GM12878 (cell line): Measurements from ENCODE around the gene FXYD6. TPM values are rescaled to one million over a fixed set of nuclear protein-coding genes. Genes with fewer than 3 reads are reported as not detected.

Source experiments
- ATAC-seq: fragments of 200-7000 bp; cut with Tn5 transposase; 3 replicates; pipeline ENCODE4 v1.9.1; 2020; ENCODE audit warnings: mild to moderate bottlenecking, moderate library complexity
- BruUV-seq: library from RNA; stranded (reverse); fragments of 400-500 nt; replicated peaks from 2 replicates; lab custom pipeline; 2021; lab: Mats Ljungman, UMichigan
- CTCF ChIA-PET: fragments of 300-600 bp; sonication (Branson Sonifier 250); formaldehyde crosslinking; extraction: SDS; loops from one replicate; lab custom pipeline; 2021; ENCODE audit warnings: inconsistent platforms; lab: Yijun Ruan, JAX
- POLR2A ChIA-PET: fragments of 350-600 bp; formaldehyde crosslinking; extraction: SDS; loops from one replicate; lab custom pipeline; 2021; ENCODE audit warnings: inconsistent platforms; lab: Charles Lee
- RAD21 ChIA-PET: fragments of 300-600 bp; sonication (Branson Sonifier 250); formaldehyde crosslinking; loops from one replicate; lab custom pipeline; 2023; ENCODE audit warnings: antibody characterized with exemption; ENCODE audit not compliant: unreplicated experiment; lab: Charles Lee
- SMC1A ChIA-PET: fragments of 300-600 bp; sonication (Branson Sonifier 250); formaldehyde crosslinking; loops from one replicate; lab custom pipeline; 2023; ENCODE audit not compliant: unreplicated experiment, uncharacterized antibody; lab: Charles Lee
- DNase-seq: peaks from one replicate; pipeline ENCODE4 v3.0.0-alpha.2; 2011; ENCODE audit warnings: low read depth, low spot score
- FAIRE-seq: peaks from 3 replicates; lab custom pipeline; 2011; peaks lifted over from hg19 to GRCh38; lab: Jason Lieb, UNC
- H2AFZ ChIP-seq: 2 replicates; pipeline ENCODE4 v1.6.0; 2011; ENCODE audit warnings: low read depth, low read length, control low read depth; ENCODE audit not compliant: control insufficient read depth
- H3K27ac ChIP-seq: 2 replicates; pipeline ENCODE4 v1.5.1; 2011; ENCODE audit warnings: control low read depth; ENCODE audit not compliant: control insufficient read depth, insufficient read depth
- H3K27me3 ChIP-seq, 2 experiments: replicated peaks in 1 of 2; 2 replicates each; pipeline versions ENCODE4 v1.6.0 to v1.6.1; 2011; ENCODE audit warnings: low read length in 1 of 2; ENCODE audit not compliant: control insufficient read depth in 2 of 2, insufficient read depth in 2 of 2
- H3K36me3 ChIP-seq, 2 experiments: 2 replicates each; pipeline ENCODE4 v1.5.1; 2011; ENCODE audit warnings: low read length in 1 of 2; ENCODE audit not compliant: control insufficient read depth in 2 of 2, insufficient read depth in 2 of 2
- H3K4me1 ChIP-seq: 2 replicates; pipeline ENCODE4 v1.6.1; 2011; ENCODE audit warnings: mild to moderate bottlenecking, low read length, moderate library complexity, mixed read lengths; ENCODE audit not compliant: control insufficient read depth, insufficient read depth
- H3K4me2 ChIP-seq: 2 replicates; pipeline ENCODE4 v1.6.0; 2011; ENCODE audit warnings: control low read depth; ENCODE audit not compliant: control insufficient read depth, insufficient read depth
- H3K4me3 ChIP-seq: fragments of 200-600 bp; sonication (generic); 2 replicates; pipeline ENCODE4 v1.5.1; 2016
- H3K79me2 ChIP-seq: 2 replicates; pipeline ENCODE4 v1.6.0; 2011; ENCODE audit warnings: low read length; ENCODE audit not compliant: control insufficient read depth, insufficient read depth
- H3K9ac ChIP-seq: 2 replicates; pipeline ENCODE4 v1.8.0; 2011; ENCODE audit warnings: low read length, control low read depth, mixed read lengths; ENCODE audit not compliant: control insufficient read depth, insufficient read depth
- H3K9me3 ChIP-seq: replicated peaks from 3 replicates; pipeline ENCODE4 v1.5.1; 2011; ENCODE audit warnings: mild to moderate bottlenecking, low read length; ENCODE audit not compliant: control insufficient read depth, insufficient read depth
- H4K20me1 ChIP-seq: 2 replicates; pipeline ENCODE4 v1.6.0; 2011; ENCODE audit not compliant: control insufficient read depth, insufficient read depth
- EGR1 ChIP-seq, 2 experiments: IDR thresholded peaks; 1 replicate in 1 of 2; 2 replicates in 1 of 2; pipeline ENCODE4 v1.6.1; 2011 to 2012; ENCODE audit warnings: low read depth in 2 of 2, low read length in 2 of 2, borderline replicate concordance in 1 of 2, mild to moderate bottlenecking in 1 of 2, moderate library complexity in 1 of 2
- SMARCA5 ChIP-seq: fragments of 450-650 bp; IDR thresholded peaks from 2 replicates; pipeline ENCODE4 v1.6.1; 2017; ENCODE audit warnings: mild to moderate bottlenecking
- ZNF217 ChIP-seq: fragments of 450-650 bp; IDR thresholded peaks from 2 replicates; pipeline ENCODE4 v1.6.1; 2017; ENCODE audit warnings: antibody characterized with exemption, mild to moderate bottlenecking
- WGBS: methylation state at CpG from one replicate; pipeline ENCODE4 v1.1.6; 2016; ENCODE audit warnings: low lambda C conversion rate; ENCODE audit not compliant: insufficient replicate concordance, insufficient coverage; ENCODE audit errors: missing lambda C conversion rate; 5-methylcytosine and 5-hydroxymethylcytosine counted together
- in situ Hi-C: fragments of 300-500 bp; cut with MboI; formaldehyde crosslinking; loops from 9 replicates; pipeline ENCODE4 v1.14.3; 2018; ENCODE audit warnings: mixed read lengths
- intact Hi-C: fragments of 100-400 bp; cut with micrococcal nuclease; formaldehyde crosslinking; loops from one replicate; pipeline ENCODE4 v1.14.2; 2022; ENCODE audit not compliant: unreplicated experiment
- polyA plus RNA-seq, 11 experiments: library from polyadenylated mRNA; depleted of rRNA in 4 of 11; unstranded in 6 of 11; stranded (reverse) in 5 of 11; fragments of >200 nt; fragmentation: Nextera tagmentation in 4 of 11; fragmentation: Illumina TruSeq in 1 of 11; extraction: Ambion mirVana in 4 of 11; extraction: Trizol in 1 of 11; gene quantifications; 1 replicate in 1 of 11; 2 replicates in 10 of 11; pipeline versions ENCODE4 v1.2.1 to v1.2.3, GENCODE V29; 2011 to 2016; ENCODE audit warnings: inconsistent platforms in 2 of 11, missing spikeins in 2 of 11, low read depth in 1 of 11
- total RNA-seq, 4 experiments: library from RNA; depleted of rRNA in 3 of 4; stranded (reverse); fragments of >200 nt in 3 of 4; fragmentation: Illumina TruSeq in 1 of 4; extraction: Trizol in 1 of 4; gene quantifications; 2 replicates each; pipeline versions ENCODE4 v1.2.1 to v1.2.3, GENCODE V29; 2013 to 2021
- TF ChIP-seq, protein P1 (sequence below): IDR thresholded peaks from 2 replicates; pipeline ENCODE4 v1.6.1; 2011; ENCODE audit warnings: borderline replicate concordance, low read depth, mild to moderate bottlenecking, moderate library complexity, mixed read lengths, low read length; ENCODE audit not compliant: insufficient read depth; ENCODE audit errors: extremely low read length

The FXYD6 gene
- total and polyA plus RNA-seq, 10 of the 15 experiments (the other 5 are each of a cell fraction or from before 2014, with no cell fraction given), result 0.09 to 2.0 (median 0.23) TPM; not detected in 2

DNA sequence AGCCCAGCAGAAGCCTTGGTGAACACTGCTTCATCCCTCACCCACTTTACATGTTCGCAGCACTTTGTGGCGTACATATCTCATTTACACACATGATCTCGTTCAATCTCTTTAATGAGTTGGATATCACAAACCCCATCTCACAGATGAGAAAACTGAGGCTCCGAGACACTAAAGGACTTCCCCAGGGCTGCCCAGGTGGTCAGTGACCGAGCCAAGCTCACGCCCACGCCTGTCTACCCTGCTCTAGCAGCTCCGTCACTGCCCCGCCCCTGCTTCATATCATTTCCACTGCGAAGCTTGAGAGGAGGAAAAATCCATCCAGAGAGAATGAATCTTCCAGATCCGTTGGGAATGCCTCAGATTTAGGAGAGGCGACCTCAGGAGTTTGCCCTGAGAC lies 67.7 kb downstream of the FXYD6 start:
- H3K9me3 ChIP-seq, result no peaks in the 10 kb centered on the region
- DNase-seq (no peak), FAIRE-seq (no peak), ATAC-seq (peak; percentile 80)
- in situ Hi-C loops (no loop called here), intact Hi-C loops (loop anchor here (5.0 kb wide), 1 partner anchor 381 kb away; no protein-coding TSS in a partner anchor)
- H3K79me2 ChIP-seq, result no peaks in the 10 kb centered on the region
- H3K27ac ChIP-seq, result no peak overlapping the region
- WGBS, result 42% methylated on average over 12 of the region's 12 CpGs
- ChIA-PET CTCF (interaction anchor here (0.9 to 8.8 kb wide), 24 partner anchors 9 to 406 kb away, joined by 3 to 360 read pairs (median 9); partner anchors contain the start of genes FXYD2 and IL10RA), RAD21 (interaction anchor here (0.6 to 6.4 kb wide), 20 partner anchors 8 to 678 kb away, joined by 3 to 273 read pairs (median 5); partner anchors contain the start of gene IL10RA), POLR2A (interaction anchor here (0.6 to 2.8 kb wide), 4 partner anchors 9 to 380 kb away, joined by 3 to 47 read pairs (median 4); no protein-coding TSS in a partner anchor), SMC1A (interaction anchor here (0.6 to 12.1 kb wide), 24 partner anchors 9 to 383 kb away, joined by 3 to 318 read pairs (median 6); no protein-coding TSS in a partner anchor)
- no peaks in the 10 kb centered on the region for H3K36me3 ChIP-seq
- H2AFZ ChIP-seq, result no peak overlapping the region
- H3K4me3 ChIP-seq, result no peak overlapping the region
- TF ChIP-seq SMARCA5 (peak; percentile 40; the same call in 1 of the 2 replicates), EGR1 (IDR thresholded peaks at IDR 0.05; ENCODE audit: borderline replicate concordance in 1 of 2, low read depth in 2 of 2, low read length in 2 of 2) (peak in 1 of 2 experiments; percentile 41; a peak in 1 of 3 replicates), ZNF217 (peak; percentile 81; the same call in 1 of the 2 replicates)
- TF ChIP-seq, protein P1, sequence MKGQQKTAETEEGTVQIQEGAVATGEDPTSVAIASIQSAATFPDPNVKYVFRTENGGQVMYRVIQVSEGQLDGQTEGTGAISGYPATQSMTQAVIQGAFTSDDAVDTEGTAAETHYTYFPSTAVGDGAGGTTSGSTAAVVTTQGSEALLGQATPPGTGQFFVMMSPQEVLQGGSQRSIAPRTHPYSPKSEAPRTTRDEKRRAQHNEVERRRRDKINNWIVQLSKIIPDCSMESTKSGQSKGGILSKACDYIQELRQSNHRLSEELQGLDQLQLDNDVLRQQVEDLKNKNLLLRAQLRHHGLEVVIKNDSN, result no peak
- H3K4me2 ChIP-seq, result no peak overlapping the region
- H3K27me3 ChIP-seq, result no peaks in the 10 kb centered on the region
- no peak overlapping the region for H3K9ac ChIP-seq
- H3K4me1 ChIP-seq, result peaks cover 17% of the 10 kb centered on the region
- no peaks in the 10 kb centered on the region for H4K20me1 ChIP-seq
- no TSS peak for BruUV-seq
